ENCODE measurements around the gene PYY. TPM values are rescaled to one million over a fixed set of nuclear protein-coding genes. Genes with fewer than 3 reads are reported as not detected.

PYY gene
- total RNA-seq, 1 donor from 2014 or later, result not detected

- H3K36me3 ChIP-seq, result no peaks in the 10 kb centered on the region
- TF ChIP-seq, protein P1, sequence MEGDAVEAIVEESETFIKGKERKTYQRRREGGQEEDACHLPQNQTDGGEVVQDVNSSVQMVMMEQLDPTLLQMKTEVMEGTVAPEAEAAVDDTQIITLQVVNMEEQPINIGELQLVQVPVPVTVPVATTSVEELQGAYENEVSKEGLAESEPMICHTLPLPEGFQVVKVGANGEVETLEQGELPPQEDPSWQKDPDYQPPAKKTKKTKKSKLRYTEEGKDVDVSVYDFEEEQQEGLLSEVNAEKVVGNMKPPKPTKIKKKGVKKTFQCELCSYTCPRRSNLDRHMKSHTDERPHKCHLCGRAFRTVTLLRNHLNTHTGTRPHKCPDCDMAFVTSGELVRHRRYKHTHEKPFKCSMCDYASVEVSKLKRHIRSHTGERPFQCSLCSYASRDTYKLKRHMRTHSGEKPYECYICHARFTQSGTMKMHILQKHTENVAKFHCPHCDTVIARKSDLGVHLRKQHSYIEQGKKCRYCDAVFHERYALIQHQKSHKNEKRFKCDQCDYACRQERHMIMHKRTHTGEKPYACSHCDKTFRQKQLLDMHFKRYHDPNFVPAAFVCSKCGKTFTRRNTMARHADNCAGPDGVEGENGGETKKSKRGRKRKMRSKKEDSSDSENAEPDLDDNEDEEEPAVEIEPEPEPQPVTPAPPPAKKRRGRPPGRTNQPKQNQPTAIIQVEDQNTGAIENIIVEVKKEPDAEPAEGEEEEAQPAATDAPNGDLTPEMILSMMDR (IDR thresholded peaks at IDR 0.05), result no peak
- ATAC-seq, result no peak
- H3K4me3 ChIP-seq, result peak overlapping the region; percentile 51
- H3K9me3 ChIP-seq, result no peaks in the 10 kb centered on the region
- H3K4me1 ChIP-seq, result peaks cover 5% of the 10 kb centered on the region
- no peaks in the 10 kb centered on the region for H3K27me3 ChIP-seq
- H3K27ac ChIP-seq, result no peak overlapping the region
- DNase-seq, result no peak
- intact Hi-C loops (cut with DNase I), result no loop called here
Measured at GRCh38 chr17:43917016-43917347, 36.8 kb downstream of the PYY start.

- Histone ChIP-seq H3K27me3 (no peaks in the 10 kb centered on the region), H3K27ac (no peak overlapping the region), H3K9me3 (no peaks in the 10 kb centered on the region), H3K4me3 (no peak overlapping the region), H3K36me3 (no peaks in the 10 kb centered on the region), H3K4me1 (peaks cover 5% of the 10 kb centered on the region)
- no peak for ATAC-seq
- DNase-seq, result no peak
- TF ChIP-seq, protein P1 (IDR thresholded peaks at IDR 0.05), result no peak
- intact Hi-C loops (cut with DNase I), result no loop called here
Measured at GRCh38 chr17:43916385-43916784, 37.4 kb downstream of the PYY start.

GRCh38 chr17:43915559-43915958, 38.2 kb downstream of the PYY start:
- no peak overlapping the region for H3K27ac ChIP-seq
- no peaks in the 10 kb centered on the region for H3K36me3 ChIP-seq
- H3K4me3 ChIP-seq, result no peak overlapping the region
- ATAC-seq, result no peak
- intact Hi-C loops (cut with DNase I), result no loop called here
- no peaks in the 10 kb centered on the region for H3K9me3 ChIP-seq
- no peak for DNase-seq
- peaks cover 5% of the 10 kb centered on the region for H3K4me1 ChIP-seq
- H3K27me3 ChIP-seq, result no peaks in the 10 kb centered on the region
- TF ChIP-seq, protein P1 (IDR thresholded peaks at IDR 0.05), result no peak

- intact Hi-C loops (cut with DNase I), result no loop called here
- Histone ChIP-seq H3K27me3 (no peaks in the 10 kb centered on the region), H3K27ac (no peak overlapping the region), H3K4me1 (peaks cover 5% of the 10 kb centered on the region), H3K4me3 (no peak overlapping the region), H3K9me3 (no peaks in the 10 kb centered on the region), H3K36me3 (no peaks in the 10 kb centered on the region)
- DNase-seq (no peak), ATAC-seq (no peak)
- TF ChIP-seq, protein P1 (IDR thresholded peaks at IDR 0.05), result no peak
Measured at GRCh38 chr17:43914451-43914850, 39.3 kb downstream of the PYY start.

DNA sequence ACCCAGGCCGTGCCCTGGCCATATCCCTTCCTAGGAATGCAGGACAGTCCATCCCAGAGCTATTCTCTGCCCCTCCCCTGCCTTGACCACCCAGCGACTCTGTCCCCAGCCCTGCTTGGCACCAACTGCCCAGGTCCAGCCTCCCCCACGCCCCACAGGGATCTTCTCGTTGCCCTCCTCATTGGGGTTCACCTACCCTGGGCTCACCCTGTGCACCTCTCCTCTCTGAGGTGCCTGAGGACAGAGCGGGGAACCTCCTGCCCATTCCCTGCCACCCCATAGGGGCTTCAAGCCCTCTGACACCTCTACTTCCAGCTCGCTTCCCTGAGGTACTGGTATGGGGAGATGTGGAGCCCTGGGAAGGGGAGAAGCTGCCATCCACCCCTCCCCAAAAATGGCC, 40.2 kb downstream of the PYY start:
- H3K9me3 ChIP-seq, result no peaks in the 10 kb centered on the region
- TF ChIP-seq, protein P1 (IDR thresholded peaks at IDR 0.05), result no peak
- peaks cover 5% of the 10 kb centered on the region for H3K4me1 ChIP-seq
- DNase-seq, result no peak
- H3K36me3 ChIP-seq, result no peaks in the 10 kb centered on the region
- H3K4me3 ChIP-seq, result no peak overlapping the region
- H3K27ac ChIP-seq, result no peak overlapping the region
- intact Hi-C loops (cut with DNase I), result no loop called here
- H3K27me3 ChIP-seq, result peaks cover 4% of the 10 kb centered on the region
- ATAC-seq, result no peak

GRCh38 chr17:43912635-43913304, 41.0 kb downstream of the PYY start:
- H3K4me3 ChIP-seq, result no peak overlapping the region
- intact Hi-C loops (cut with DNase I), result no loop called here
- TF ChIP-seq, protein P1 (IDR thresholded peaks at IDR 0.05), result no peak
- H3K27ac ChIP-seq, result no peak overlapping the region
- no peaks in the 10 kb centered on the region for H3K9me3 ChIP-seq
- H3K36me3 ChIP-seq, result no peaks in the 10 kb centered on the region
- ATAC-seq (no peak), DNase-seq (no peak)
- H3K4me1 ChIP-seq, result peaks cover 10% of the 10 kb centered on the region
- peaks cover 11% of the 10 kb centered on the region for H3K27me3 ChIP-seq

Measured in upper lobe of right lung (tissue), 1 donor.